T follicular helper cell (primary cell): ENCODE data around the gene NID2.

Experiments used
- DNase-seq: peaks from one replicate; pipeline ENCODE4 v3.0.0-alpha.2; 2020; ENCODE audit warnings: low read depth

NID2 gene

DNA sequence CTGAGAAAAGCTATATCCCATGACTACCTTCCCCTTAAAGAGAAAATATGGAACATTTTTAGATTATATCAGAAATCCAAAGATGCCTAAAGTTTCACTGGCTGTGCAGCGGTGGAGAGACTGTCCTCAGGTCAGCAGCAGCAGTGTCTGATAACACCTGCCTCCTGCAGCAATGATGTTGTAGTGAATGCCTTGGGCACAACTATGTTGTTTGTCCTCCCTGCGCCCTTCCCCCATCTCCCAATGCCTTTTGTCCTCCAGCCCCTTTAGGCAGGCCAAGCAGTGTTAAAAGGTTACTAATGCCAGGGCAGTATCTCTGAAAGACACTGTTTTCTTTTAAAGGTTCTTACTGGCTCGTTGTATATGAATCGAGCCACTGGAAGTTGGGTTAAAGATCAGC, 66.3 kb downstream of the NID2 start:
- DNase-seq: no peak

DNA sequence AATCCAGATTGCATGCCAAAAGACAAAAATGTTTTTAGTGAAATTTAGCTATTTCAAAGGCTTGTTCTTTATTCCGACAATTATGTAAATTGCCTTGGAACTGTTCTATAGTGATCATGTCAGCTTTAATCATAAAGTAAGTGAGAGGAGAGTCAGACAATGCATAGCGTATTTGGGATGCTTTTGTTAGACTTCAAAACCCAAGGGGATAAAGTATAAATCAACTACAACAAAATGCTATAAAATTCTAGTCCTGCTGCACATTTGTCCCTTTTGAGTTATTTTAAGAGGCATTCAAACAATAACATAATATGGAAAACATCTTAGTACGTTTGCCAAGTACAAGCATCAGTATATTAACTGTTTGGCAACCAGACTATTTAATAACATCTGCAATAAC, 68.2 kb downstream of the NID2 start:
- no peak for DNase-seq

DNA sequence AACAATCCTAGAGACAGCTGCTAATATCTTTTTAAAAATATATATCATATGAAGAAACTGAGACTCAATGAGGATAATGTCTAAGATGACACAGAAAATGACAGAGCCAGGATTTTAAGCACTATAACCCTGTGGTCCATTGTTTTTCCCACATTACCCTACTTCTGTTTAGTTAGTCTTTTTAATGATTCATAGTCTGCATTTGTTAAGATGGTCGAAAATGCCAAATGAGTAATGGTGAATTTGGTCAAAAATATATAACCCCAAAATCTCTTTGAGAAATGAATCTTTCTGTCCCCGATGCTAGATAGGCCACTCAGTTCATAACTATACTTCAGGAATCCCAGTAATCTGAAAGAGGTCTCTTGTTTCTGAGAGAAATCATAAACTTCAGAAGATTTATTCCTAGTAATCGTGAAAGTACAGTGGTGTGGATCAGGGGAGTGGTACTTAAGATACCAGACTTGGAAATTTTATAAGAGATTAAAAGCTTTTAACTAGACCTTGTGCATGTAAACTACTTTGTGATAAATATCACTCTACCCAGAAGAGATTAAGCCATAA, 68.8 kb downstream of the NID2 start:
- DNase-seq: no peak

DNA sequence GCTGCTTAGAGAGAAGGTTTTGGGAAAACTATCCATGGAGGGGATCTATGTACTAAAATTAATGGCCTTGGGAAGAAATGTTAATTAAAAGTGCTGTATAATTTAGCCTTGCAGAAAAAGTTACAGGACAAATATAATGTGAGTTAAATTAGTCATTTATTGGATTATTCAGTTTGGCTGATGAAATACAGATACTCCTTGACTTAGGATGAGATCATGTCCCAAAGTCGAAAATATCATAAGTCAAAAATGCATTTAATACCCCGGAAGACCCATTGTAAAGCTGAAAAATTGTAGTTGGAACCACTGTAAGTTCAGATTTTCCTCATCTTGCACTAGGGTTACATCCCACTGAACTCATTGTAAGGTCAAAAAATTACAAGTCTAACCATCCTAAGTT, 69.8 kb downstream of the NID2 start:
- DNase-seq: no peak

DNA sequence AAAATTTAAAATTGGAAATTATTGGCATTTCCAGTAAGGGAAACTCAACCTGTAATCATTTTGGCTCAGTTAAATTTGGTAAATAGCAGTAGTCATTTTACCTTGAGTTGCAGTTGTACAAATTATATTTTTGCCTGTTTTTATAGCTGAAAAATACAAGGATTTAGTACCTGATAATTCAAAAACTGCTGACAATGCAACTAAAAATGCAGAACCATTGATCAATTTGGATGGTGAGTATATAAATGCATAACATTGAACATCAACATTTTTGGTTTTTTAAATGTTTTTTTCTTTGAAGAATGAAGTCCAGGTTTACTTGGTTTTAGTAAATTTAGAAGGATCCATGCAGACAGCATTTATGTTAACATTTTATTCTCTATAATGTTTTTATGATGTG, 70.5 kb downstream of the NID2 start:
- no peak for DNase-seq

DNA sequence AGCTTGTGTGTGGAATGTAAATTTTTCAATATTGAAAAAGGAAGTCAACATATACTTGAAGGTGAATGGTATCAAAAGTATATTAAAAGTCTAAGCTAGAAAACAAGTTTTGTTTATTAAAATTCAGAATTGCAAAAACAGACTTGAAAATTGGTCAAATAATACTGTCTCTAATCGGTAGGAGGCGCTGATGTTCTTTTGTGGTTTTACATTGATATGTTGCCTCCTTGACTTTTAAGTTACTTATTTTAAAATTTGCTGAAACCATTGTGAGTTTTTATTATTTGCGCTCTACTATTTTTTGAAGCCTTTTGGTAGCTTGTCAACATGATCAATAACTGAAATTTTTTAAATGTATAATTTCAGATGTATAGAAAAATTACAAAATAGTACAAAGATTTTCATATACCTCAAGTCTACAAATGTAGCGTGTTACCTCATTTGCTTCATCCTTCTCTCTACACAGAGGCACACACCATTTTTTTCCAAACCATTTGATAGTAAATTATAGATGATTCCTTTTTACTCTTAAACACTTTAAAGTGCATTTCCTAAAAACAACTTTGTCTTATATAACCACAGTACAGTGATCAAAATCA, 72.6 kb downstream of the NID2 start:
- no peak for DNase-seq

DNA sequence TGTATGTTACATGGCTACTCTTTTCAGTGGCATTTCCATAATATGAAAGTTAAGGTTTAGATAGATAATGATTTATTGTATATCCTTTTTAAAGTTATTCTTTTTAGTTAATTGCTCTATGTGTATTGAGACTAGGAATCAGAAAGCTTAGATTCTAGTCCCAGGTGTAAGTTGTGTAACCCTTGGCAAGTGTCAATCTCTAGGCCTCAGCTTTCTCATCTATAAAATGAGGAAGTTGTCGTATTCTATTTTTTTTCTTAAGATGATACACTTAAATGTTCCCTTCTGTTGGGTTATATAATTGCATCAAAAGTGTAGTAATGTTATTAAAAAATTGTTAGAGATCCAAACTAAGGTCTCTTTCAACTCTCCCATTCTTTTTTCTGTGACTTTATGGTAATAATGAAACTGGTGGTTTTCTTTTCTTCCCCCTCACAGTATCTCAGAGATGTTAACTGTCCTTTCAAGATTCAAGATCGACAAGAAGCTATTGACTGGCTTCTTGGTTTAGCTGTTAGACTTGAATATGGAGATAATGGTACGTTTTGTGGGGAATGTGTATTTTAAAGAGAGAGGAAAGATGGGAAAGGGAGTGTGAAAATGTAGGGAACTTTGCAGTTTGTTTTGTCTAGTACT, 75.5 kb downstream of the NID2 start:
- DNase-seq: no peak

DNA sequence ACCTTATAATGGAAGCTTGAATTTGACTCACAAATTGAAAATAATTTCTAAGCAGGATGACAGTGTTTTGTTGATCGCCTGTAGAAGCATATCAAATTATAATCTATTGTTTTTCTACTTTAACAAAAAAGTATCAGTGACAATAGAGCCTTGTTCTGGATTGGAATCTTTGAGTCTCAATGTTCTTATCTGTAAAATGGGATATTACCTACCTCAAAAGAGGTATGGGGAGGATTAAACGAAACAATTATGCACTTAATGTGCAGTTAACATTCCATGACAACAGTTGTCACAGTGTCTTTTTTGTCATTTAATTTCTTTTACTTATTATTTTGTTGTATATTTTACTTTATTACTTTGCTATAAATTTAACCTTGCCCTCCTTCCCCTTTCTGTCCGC, 78.4 kb downstream of the NID2 start:
- DNase-seq: no peak

DNA sequence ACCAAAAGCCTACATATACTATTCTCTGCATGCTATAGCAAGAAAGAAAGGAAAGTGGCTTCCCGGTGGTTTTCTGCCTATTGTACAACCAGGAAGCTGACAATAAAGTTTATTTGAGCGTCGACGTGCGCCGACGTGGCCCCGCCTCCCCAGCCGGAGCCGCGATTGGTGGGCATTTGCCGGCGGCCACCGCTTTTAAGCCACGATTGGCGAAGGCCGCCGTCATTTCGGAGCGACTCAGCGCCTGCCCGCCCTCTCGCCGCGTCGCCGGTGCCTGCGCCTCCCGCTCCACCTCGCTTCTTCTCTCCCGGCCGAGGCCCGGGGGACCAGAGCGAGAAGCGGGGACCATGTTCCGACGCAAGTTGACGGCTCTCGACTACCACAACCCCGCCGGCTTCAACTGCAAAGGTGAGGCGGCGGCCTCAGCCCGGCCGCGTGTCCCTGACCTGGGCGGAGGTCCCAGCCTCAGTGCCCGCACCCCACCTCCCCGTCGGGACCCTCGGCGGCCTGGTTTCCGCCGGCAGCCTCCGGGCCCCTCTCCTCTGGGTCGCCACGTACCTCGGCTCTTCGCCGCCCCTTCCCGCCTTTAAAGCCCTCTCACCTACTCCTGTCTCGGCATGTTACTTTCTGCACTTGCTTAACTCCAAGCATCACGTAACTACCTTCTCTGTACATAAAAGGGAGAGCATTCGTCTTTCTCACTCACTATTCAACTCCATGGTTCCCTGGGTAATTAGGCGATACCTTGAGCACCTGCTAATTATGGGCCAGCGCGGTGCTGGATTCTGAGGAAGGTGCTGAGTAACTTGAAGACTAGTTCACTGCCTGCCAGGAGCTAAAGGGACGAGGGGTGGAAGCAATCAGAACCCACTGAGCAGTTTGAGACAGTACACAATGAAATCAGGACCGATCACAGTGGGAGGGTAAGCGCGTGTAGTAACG, 79.3 kb downstream of the NID2 start, which contains the start of gene RTRAF:
Gene RTRAF, plus strand, starts transcription at position 254 of the 942 bp plus-strand sequence. Its CDS starts 94 bp downstream, at position 348.
- peak; percentile 87 for DNase-seq

DNA sequence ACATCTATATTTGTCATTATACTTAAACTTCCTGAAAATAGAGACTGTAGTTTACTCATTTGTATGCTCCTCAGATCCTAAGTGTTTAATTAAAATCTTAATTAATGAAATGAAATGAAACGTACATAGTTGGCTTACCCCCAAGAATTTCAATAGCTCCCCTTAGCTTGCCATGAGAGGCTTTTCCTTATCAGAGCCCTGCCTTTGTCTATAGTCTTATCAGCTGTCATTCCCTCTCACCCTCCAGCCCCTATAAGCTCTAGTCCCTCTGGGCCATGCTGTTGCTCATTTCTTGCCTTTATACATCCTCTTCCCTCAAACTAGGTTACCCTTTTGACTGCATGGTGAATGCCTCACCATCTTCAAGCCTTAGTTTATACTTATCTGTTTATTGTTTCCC, 80.6 kb downstream of the NID2 start:
- DNase-seq: no peak

DNA sequence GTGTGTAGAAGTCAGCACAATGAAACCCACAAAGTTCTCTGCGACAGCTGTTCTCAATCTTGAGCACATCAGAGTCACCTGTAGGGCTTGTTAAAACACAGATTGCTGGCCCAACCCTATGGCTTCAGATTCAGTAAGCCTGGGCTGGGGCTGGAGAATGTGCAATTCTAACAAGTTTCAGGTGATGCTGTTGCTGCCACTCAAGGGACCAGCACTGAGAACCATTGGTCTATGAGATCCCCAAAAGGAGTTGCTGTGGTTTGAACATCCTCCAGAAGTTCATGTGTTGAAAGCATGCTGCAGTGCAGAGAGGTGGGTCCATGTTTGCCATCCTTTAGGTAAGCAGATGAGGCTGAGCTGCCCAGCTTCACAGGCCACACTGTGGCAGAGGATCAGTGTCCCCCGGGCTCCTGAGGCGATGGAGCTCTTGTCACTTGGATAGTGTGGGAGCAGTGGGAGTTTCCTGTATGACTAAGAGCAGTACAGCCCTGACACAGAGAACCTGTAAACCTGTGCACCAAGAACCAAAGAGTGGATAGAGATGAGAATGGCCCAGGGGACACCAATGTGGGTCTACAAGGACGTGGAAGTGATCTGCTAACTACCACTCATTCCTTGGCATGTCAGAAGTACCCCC, 87.5 kb downstream of the NID2 start:
- no peak for DNase-seq

DNA sequence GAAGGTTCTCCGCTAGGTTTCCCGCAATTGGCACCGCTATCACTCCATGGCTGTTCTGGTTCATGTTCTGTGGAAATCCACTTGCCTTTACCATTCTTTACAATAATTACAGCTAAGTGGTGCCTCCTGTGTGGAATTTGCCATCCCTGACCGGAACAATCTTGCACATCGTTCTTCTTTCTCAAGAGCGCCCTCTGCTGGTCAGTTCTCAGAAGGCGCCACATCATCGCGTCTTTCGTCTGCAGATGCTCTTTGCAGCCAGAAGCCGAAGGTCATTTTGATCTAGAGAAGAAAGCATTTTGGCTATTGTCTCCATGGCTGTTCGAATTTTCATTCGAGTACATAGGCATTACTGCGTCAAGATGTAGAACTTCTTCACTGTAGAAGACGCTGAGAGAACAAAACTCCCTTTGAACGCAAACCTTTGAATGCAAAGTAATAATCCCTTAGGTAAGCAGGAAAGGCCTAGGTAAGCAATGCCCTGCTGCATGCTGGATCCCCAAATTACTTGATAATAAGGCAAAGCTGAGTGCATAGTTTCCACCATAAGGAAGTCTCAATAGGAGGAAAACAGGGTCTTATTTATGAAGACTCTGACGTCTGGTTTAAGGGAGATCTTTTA, 89.7 kb downstream of the NID2 start:
- DNase-seq: peak; percentile 71

DNA sequence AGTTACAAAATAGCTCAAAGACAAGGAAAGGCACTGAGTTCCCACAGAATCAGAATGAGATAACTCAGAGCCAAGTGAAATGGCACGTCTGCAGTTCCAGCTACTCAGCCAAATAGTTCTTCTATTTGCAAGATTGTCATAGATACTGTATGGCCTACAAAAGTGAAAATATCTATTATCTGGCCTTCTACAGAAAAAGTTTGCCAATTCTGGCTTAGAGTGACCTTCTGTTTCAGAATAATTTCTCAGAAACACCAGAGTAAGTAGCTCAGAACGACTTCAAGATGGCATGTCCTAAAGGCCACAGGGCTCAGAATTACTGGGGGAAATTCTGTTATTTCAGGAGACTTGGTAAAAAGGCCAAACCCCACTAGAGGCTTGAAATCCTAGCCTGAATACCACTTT, 90.2 kb downstream of the NID2 start:
- DNase-seq: no peak

DNA sequence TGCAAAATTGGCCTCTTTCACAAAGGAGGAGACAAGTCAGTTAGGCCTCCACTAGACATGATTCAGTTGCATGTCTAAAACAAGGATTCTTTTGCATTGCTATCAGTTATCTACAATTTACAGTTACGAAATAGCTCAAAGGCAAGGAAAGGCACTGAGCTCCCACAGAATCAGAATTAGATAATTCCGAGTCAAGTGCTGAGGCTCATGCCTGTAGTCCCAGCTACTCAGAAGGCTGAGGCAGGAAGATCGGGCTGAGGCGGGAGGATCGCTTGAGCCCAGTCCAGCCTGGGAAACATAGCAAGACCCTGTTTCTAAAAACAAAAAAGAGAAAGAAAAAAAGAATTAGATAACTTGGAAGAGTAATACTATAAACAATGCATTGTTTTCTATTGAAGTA, 91.8 kb downstream of the NID2 start:
- DNase-seq: no peak

DNA sequence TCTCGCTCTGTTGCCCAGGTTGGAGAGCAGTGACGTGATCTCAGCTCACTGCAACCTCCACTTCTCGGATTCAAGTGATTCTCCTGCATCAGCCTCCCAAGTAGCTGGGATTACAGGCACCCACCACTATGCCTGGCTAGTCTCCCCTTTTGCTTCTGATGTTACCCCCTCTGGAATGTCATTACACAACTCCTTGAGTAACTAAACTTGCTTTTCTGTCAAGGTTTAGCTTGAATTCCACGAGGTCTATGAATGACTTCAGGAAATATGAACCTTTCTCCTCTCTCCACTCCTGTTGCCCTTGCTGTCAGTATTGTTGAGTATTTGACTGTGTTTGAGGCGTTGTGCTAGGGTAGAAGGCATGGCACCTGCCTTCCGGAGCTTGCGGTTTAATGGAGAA, 96.3 kb downstream of the NID2 start:
- DNase-seq: no peak

DNA sequence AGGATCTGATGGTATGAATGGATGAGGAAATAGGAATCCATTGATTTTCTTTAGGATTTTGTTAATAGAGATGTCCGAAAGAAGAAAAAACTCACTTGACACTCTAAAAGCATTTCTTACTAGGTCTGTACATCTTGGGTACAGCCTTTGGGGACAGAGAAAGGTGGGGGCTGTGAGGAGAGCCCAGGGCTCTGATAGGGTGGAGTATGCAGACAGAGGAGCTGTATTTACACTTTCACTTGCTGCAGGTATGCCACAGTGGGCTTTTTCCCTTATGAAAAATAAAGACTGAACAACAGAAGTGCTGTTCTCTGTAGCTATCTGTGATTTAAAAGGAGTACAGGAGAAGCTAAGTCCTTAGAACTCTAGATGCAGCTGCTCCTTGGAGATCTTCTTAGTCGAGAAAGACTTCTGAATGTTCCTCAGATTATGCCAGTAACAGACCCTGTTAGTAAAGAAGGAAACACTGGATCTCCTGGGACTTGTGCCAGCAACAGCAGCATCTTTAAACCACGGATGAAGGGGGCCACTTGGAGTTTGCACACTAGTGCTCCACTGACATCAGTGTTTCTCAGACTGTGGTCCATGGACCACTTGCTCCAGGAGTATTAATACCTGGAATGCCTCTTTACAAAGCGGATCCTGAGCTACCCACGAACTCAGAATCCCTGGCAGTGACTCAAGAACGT, 98.9 kb downstream of the NID2 start:
- no peak for DNase-seq

DNA sequence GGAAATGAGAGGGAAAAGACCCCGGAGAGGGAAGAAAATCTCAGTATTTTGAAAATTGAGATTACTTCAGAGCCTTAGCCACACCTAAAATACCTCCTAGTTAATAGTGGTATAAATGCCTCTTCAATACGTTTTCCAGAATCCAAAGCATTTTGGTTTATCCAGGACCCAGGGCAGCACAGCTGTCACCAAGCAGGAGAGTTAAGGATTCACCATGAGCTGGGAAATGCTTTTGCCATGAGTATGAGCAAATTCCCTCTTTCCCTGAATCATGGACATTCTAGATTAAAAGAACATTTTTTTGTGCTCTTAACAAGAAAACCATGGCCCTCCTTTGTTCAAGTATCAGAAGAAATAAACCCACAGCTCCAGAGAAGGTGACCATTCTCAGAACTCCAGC, 101.3 kb downstream of the NID2 start:
- DNase-seq: no peak

DNA sequence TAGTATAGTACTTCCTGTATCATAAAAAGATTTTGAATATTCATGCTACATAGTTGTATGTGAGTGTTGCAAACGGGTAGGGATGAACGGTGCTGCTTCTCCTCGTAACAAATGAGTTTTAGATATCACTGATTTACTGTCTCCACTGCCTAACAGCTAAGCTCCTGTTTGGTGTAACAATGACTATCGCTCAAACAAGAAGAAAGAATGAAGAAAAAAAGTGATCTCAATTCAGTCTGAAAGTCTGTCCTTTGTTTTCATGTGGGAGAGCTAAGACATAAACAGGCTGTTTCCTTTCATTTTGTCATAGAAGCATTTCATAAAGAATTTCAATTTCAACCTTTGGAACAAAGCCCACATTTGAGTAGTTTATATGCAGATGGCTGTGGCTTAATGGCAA, 105.6 kb downstream of the NID2 start:
- DNase-seq: no peak

DNA sequence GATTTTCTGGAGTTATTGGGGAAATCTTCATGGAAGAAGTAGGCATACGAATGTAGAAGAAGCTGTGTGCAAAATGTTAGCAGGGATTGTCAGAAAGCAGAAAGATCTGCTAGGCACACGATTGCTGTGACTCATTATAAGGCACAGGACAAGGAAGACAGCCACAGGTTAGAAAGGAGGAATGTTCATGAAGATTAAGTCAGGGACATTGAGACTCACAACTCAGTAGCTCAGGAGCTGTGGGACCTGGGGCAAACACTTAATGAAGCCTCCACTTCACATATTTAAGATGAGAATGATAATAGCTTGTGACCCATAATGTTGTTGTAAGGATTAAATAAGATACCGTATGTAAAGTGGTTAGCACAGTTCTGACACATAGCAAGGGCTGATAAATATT, 106.1 kb downstream of the NID2 start:
- no peak for DNase-seq

DNA sequence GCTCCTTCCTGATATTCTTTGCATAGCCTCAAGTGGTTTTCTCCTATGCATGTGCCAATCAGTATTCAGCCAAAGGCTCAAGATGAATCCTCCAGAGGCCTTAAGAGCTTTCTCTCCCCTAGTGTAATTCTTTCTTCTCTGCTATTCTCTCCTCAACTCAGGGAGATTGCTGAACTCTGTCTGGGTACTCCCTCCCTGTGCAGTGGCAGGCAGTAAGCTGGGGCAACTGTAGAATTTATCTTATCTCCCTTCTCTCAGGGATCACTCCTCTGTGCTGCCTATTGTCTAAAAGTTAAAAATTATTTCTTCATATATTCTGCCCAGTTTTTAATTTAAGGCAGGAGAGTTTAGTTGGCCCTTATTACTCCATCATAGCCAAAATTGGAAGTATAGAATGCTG, 108.0 kb downstream of the NID2 start:
- no peak for DNase-seq

DNA sequence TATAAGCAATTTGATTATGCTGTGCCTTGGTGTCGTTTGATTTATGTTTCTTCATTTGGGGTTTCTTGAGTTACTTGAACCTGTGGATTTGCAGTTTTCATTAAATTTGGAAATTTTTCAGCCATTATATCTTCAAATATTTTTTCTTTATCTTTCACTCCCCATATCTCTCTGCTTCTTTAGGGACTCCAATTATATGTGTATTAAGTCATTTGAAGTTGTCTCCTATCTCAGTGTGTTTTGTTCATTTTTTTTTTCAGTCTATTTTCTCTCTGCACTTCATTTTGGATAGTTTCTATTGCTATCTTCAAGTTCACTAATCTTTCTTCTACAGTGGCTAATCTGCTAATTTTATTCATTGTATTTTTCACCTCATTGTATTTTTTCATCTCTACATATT, 108.9 kb downstream of the NID2 start:
- no peak for DNase-seq
